ENCODE results near the gene TNFSF13B.
A peak's percentile ranks its signal among the peaks of the same experiment; 100 is the strongest.
"Not testable (repeated sequence)": the region's sequence is repeated elsewhere in the genome, so short reads cannot be mapped to it uniquely, and the experiment has no call there.

The TNFSF13B gene

GRCh38 chr13:108306860-108307259 lies 37.3 kb downstream of the TNFSF13B start:
- no peak overlapping the region for H2AFZ ChIP-seq (ENCODE audit: low read depth, low read length, severe bottlenecking)
- no peaks in the 10 kb centered on the region for H3F3A ChIP-seq (ENCODE audit: insufficient read depth)
- no peaks in the 10 kb centered on the region for H3K9me2 ChIP-seq (replicated peaks; ENCODE audit: insufficient read depth, low read length)
- H3K27ac ChIP-seq (ENCODE audit: low read depth, low read length) = no peak overlapping the region
- no peak for TF ChIP-seq EZH2phosphoT487 (conservative IDR thresholded peaks at IDR 0.05; ENCODE audit: low read length)
- no peak for TF ChIP-seq CTCF (IDR thresholded peaks at IDR 0.05; ENCODE audit: insufficient read depth, low read length, poor library complexity, severe bottlenecking)
- H3K79me2 ChIP-seq (ENCODE audit: insufficient read depth, low read length) = no peaks in the 10 kb centered on the region
- no peaks in the 10 kb centered on the region for H3K36me3 ChIP-seq (ENCODE audit: low read length)
- H3K27me3 ChIP-seq (ENCODE audit: low read length) = no peaks in the 10 kb centered on the region
- no peak overlapping the region for H3K4me2 ChIP-seq (ENCODE audit: low read depth, low read length, poor library complexity, severe bottlenecking)
- no peak overlapping the region for H3K9ac ChIP-seq (ENCODE audit: low read length)
- no peak overlapping the region for H3K4me3 ChIP-seq (ENCODE audit: insufficient read depth, low read length, poor library complexity, severe bottlenecking)
- H3K9me3 ChIP-seq (ENCODE audit: insufficient read depth, low read length) = no peaks in the 10 kb centered on the region
- no peaks in the 10 kb centered on the region for H4K20me1 ChIP-seq (ENCODE audit: low read depth, low read length)

GRCh38 chr13:108311596-108311995 lies 42.1 kb downstream of the TNFSF13B start:
- H3F3A ChIP-seq (ENCODE audit: insufficient read depth); H3K27me3 ChIP-seq (ENCODE audit: low read length); H3K9me3 ChIP-seq (ENCODE audit: insufficient read depth, low read length); H3K27ac ChIP-seq (ENCODE audit: low read depth, low read length); H3K36me3 ChIP-seq (ENCODE audit: low read length); H3K4me3 ChIP-seq (ENCODE audit: insufficient read depth, low read length, poor library complexity, severe bottlenecking); H2AFZ ChIP-seq (ENCODE audit: low read depth, low read length, severe bottlenecking); H4K20me1 ChIP-seq (ENCODE audit: low read depth, low read length); H3K9ac ChIP-seq (ENCODE audit: low read length); H3K4me2 ChIP-seq (ENCODE audit: low read depth, low read length, poor library complexity, severe bottlenecking); H3K79me2 ChIP-seq (ENCODE audit: insufficient read depth, low read length); H3K9me2 ChIP-seq (replicated peaks; ENCODE audit: insufficient read depth, low read length): not testable (repeated sequence)

GRCh38 chr13:108313382-108313781 lies 43.9 kb downstream of the TNFSF13B start:
- H3K27me3 ChIP-seq (ENCODE audit: low read length) = no peaks in the 10 kb centered on the region
- no peak overlapping the region for H3K27ac ChIP-seq (ENCODE audit: low read depth, low read length)
- no peaks in the 10 kb centered on the region for H3K9me3 ChIP-seq (ENCODE audit: insufficient read depth, low read length)
- no peak overlapping the region for H3K4me2 ChIP-seq (ENCODE audit: low read depth, low read length, poor library complexity, severe bottlenecking)
- no peaks in the 10 kb centered on the region for H3F3A ChIP-seq (ENCODE audit: insufficient read depth)
- no peaks in the 10 kb centered on the region for H3K79me2 ChIP-seq (ENCODE audit: insufficient read depth, low read length)
- H3K4me3 ChIP-seq (ENCODE audit: insufficient read depth, low read length, poor library complexity, severe bottlenecking) = no peak overlapping the region
- H2AFZ ChIP-seq (ENCODE audit: low read depth, low read length, severe bottlenecking) = no peak overlapping the region
- H4K20me1 ChIP-seq (ENCODE audit: low read depth, low read length) = no peaks in the 10 kb centered on the region
- no peaks in the 10 kb centered on the region for H3K36me3 ChIP-seq (ENCODE audit: low read length)
- no peak overlapping the region for H3K9ac ChIP-seq (ENCODE audit: low read length)
- TF ChIP-seq EZH2phosphoT487 (conservative IDR thresholded peaks at IDR 0.05; ENCODE audit: low read length) = no peak
- TF ChIP-seq CTCF (IDR thresholded peaks at IDR 0.05; ENCODE audit: insufficient read depth, low read length, poor library complexity, severe bottlenecking) = no peak
- no peaks in the 10 kb centered on the region for H3K9me2 ChIP-seq (replicated peaks; ENCODE audit: insufficient read depth, low read length)

GRCh38 chr13:108315273-108315672 lies 45.8 kb downstream of the TNFSF13B start:
- no peak for TF ChIP-seq EZH2phosphoT487 (conservative IDR thresholded peaks at IDR 0.05; ENCODE audit: low read length)
- TF ChIP-seq CTCF (IDR thresholded peaks at IDR 0.05; ENCODE audit: insufficient read depth, low read length, poor library complexity, severe bottlenecking) = no peak
- no peaks in the 10 kb centered on the region for H3K9me3 ChIP-seq (ENCODE audit: insufficient read depth, low read length)
- no peak overlapping the region for H3K9ac ChIP-seq (ENCODE audit: low read length)
- H3K36me3 ChIP-seq (ENCODE audit: low read length) = no peaks in the 10 kb centered on the region
- H3K79me2 ChIP-seq (ENCODE audit: insufficient read depth, low read length) = no peaks in the 10 kb centered on the region
- no peak overlapping the region for H2AFZ ChIP-seq (ENCODE audit: low read depth, low read length, severe bottlenecking)
- no peaks in the 10 kb centered on the region for H3K9me2 ChIP-seq (replicated peaks; ENCODE audit: insufficient read depth, low read length)
- H3F3A ChIP-seq (ENCODE audit: insufficient read depth) = no peaks in the 10 kb centered on the region
- no peaks in the 10 kb centered on the region for H4K20me1 ChIP-seq (ENCODE audit: low read depth, low read length)
- no peak overlapping the region for H3K4me3 ChIP-seq (ENCODE audit: insufficient read depth, low read length, poor library complexity, severe bottlenecking)
- H3K27me3 ChIP-seq (ENCODE audit: low read length) = no peaks in the 10 kb centered on the region
- peak overlapping the region; percentile 30 for H3K4me2 ChIP-seq (ENCODE audit: low read depth, low read length, poor library complexity, severe bottlenecking)
- H3K27ac ChIP-seq (ENCODE audit: low read depth, low read length) = no peak overlapping the region

Data from SU-DHL-6 (cell line).